ENCODE results near the gene GUF1.

DNA sequence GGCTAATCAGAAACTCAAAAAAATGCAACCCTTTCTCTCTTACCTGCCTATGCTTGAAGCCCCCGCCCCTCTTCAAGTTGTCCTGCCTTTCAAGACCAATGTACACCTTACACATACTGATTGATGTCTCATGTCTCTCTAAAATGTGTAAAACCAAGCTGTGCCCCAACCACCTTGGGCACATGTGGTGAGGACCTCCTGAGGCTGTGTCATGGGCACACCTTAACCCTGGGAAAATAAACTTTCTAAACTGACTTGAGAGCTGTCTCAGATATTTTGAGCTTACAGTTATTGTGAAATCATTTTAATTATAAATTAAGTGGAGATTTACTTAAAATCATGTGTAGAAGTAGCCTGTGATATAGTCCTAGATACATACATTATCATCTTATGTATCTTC is 22.2 kb downstream of the GUF1 start:
- TF ChIP-seq POLR2AphosphoS5 (IDR thresholded peaks at IDR 0.05) (no peak), POLR2A (IDR thresholded peaks at IDR 0.05) (no peak), EP300 (IDR thresholded peaks at IDR 0.05; ENCODE audit: low read depth) (no peak)
- TF ChIP-seq, protein P1, sequence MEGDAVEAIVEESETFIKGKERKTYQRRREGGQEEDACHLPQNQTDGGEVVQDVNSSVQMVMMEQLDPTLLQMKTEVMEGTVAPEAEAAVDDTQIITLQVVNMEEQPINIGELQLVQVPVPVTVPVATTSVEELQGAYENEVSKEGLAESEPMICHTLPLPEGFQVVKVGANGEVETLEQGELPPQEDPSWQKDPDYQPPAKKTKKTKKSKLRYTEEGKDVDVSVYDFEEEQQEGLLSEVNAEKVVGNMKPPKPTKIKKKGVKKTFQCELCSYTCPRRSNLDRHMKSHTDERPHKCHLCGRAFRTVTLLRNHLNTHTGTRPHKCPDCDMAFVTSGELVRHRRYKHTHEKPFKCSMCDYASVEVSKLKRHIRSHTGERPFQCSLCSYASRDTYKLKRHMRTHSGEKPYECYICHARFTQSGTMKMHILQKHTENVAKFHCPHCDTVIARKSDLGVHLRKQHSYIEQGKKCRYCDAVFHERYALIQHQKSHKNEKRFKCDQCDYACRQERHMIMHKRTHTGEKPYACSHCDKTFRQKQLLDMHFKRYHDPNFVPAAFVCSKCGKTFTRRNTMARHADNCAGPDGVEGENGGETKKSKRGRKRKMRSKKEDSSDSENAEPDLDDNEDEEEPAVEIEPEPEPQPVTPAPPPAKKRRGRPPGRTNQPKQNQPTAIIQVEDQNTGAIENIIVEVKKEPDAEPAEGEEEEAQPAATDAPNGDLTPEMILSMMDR (IDR thresholded peaks at IDR 0.05), result no peak
